H54 (cell line): ENCODE data around the gene CENPH.
"Not testable (repeated sequence)": the region's sequence is repeated elsewhere in the genome, so short reads cannot be mapped to it uniquely, and the experiment has no call there.

Experiments
- DNase-seq: peaks from one replicate; pipeline ENCODE4 v3.0.0; 2011; ENCODE audit warnings: low spot score, mixed read lengths; ENCODE audit not compliant: insufficient read length
- FAIRE-seq: peaks from 3 replicates; lab custom pipeline; 2011; peaks lifted over from hg19 to GRCh38; lab: Jason Lieb, UNC
- POLR2A ChIP-seq: IDR thresholded peaks from 2 replicates; pipeline ENCODE4 v1.6.1; 2011; ENCODE audit warnings: low read depth, mild to moderate bottlenecking, low read length

The CENPH gene, protein sequence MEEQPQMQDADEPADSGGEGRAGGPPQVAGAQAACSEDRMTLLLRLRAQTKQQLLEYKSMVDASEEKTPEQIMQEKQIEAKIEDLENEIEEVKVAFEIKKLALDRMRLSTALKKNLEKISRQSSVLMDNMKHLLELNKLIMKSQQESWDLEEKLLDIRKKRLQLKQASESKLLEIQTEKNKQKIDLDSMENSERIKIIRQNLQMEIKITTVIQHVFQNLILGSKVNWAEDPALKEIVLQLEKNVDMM

DNA sequence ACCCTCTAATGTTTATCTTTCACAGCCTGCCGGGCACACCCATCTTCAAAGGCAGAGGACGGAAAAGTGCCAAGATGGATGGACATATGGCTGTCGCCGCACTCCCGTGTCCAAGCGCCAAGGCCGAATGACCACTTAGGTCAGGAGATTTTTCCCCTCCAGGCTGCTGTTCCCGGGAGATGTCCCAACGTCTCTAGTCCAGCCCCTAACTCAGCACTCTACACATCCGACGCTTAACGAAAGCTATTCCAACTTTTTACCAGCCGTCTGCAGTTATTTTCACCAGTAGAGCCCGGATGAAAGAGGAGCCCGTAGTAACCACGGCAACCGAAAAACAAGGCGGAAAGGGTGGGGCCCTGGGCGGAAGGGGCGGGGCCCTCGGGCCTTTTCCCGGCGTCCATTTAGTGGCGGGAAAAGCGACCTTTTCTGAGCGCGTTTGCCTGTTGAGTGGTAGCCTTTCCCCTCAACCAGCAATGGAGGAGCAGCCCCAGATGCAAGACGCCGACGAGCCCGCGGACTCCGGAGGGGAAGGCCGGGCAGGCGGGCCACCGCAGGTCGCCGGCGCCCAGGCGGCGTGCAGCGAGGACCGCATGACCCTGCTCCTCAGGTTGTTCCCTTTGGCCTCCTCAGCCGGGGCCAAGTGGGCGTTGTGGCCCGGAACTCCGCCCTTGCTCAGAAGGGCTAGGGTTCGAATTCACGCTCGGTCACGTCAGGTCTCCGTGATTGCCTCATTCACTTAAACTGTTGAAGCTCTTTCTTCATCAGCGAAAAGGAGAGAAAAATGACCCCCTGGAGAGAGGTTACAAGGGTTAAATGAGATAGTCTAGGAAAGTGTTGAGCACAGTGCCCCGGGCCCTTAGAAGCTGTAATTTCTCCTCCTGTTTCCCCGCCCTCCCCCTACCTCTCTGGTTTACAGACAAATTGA lies at the start of gene CENPH:
Gene CENPH (plus strand): TSS at position 422 of the 925 bp plus-strand sequence. CDS start 52 bp downstream, at position 474.
- DNase-seq (peak; percentile 73), FAIRE-seq (no peak)
- TF ChIP-seq POLR2A: peak; percentile 48

DNA sequence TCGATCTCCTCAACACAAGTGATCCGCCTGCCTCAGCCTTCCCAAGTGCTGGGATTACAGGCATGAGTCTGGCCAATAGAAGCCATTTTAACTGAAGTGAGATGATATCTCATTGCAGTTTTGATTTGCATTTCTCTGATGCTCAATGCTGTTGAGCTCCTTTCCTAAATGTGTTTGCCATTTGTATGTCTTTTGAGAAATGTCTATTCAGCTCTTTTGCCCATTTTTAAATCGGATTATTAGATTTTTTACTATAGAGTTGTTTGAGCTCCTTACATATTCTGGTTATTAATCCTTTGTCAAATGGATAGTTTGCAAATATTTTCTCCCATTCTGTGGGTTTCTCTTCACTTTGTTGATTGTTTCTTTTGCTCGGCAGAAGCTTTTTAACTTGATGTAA lies 49.1 kb upstream of the CENPH start:
- not testable (repeated sequence) for FAIRE-seq, DNase-seq

DNA sequence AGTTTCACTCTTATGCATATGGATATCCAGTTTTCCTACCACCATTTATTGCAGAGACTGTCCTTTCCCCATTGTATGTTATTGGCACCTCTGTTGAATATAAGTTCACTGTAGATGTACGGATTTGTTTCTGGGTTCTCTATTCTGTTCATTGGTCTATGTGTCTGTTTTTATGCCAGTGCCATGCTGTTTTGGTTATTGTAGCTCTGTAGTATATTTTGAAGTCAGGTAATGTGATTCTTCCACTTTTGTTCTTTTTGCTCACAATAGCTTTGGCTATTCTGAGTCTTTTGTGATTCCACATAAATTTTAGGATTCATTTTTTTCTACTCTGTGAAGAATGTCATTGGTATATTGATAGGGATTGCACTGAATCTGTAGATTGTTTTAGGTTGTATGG lies 48.6 kb upstream of the CENPH start:
- FAIRE-seq: no peak
- no peak for TF ChIP-seq POLR2A
- no peak for DNase-seq

DNA sequence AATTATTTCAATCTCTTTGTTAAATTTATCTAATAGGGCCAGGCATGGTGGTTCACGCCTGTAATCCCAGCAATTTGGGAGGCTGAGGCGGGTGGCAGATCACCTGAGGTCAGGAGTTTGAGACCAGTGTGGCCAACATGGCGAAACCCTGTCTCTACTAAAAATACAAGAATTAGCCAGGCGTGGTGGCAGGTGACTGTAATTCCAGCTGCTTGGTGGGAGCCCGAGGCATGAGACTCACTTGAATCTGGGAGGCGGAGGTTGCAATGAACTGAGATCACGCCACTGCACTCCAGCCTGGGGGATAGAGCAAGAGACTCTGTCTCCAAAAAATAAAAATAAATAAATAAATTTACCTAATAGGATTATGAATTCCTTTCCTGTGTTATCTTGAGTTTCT lies 40.8 kb upstream of the CENPH start:
- FAIRE-seq: not testable (repeated sequence)

DNA sequence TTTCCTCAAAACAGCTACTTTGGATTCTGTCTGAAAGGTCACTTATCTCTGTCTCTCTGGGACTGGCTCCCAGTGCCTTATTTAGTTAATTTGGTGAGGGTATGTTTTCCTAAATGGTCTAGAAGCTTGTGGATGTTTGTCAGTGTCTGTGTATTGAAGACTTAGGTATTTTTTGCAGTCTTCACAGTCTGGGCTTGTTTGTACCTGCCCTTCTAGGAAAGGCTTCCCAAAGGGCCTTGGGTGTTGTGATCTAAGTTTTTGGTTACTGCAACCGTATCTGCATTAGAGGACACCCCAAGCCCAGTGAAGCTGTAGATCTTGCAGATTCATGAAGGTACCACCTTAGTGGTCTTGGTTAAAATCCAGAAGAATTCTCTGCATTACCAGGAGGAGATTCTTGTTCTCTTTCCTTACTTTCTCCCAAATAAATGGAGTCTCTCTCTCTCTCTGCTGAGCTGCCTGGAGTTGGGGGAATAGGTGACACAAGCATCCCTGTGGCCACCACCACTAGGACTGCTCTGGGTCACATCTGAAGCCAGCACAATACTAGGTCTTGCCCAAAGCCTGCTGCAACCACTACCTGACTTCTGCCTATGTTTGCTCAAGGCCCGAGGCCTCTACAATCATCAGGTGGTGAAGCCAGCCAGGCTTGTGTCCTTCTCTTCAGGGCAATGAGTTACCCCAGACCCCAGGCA lies 40.3 kb upstream of the CENPH start:
- no peak for TF ChIP-seq POLR2A
- DNase-seq: no peak
- FAIRE-seq: no peak

More for the DNA sequence above, 40.8 kb upstream of the CENPH start:
- not testable (repeated sequence) for DNase-seq

DNA sequence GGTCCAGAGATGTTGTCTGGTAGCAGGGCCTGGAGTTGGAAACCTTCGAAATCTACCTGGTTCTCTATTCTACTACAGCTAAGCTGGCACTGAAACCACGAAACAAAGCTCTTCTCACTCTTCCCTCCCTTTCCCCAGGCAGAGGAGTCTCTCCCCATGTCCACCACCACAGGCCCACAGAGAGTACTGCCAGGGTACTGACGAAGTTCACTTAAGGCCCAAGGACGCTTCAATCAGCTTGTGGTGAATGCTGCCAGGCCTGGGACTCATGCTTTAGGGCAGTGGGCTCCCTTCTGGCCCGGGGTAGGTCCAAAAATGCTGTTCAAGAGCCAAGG lies 39.7 kb upstream of the CENPH start:
- no peak for DNase-seq
- no peak for FAIRE-seq
- TF ChIP-seq POLR2A: no peak

DNA sequence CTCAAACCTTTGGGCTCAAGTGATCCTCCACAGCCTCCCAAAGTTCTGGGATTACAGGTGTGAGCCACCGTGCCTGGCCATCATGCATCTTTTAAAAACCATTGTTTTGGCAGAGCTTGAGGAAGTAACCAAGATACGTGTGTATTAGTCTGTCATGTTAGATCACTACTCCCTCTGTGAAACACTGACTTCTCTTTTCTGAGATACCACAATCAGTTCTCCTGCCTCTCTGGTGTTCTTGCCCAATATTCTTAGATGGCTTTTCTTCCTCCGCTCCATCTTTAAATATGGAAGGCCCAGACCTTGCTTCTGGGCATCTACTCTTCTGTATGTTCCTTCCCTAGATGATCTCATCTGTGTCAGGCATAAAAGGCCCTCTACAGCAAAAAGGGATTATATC lies 36.7 kb upstream of the CENPH start:
- TF ChIP-seq POLR2A: no peak
- FAIRE-seq: no peak
- DNase-seq: no peak

DNA sequence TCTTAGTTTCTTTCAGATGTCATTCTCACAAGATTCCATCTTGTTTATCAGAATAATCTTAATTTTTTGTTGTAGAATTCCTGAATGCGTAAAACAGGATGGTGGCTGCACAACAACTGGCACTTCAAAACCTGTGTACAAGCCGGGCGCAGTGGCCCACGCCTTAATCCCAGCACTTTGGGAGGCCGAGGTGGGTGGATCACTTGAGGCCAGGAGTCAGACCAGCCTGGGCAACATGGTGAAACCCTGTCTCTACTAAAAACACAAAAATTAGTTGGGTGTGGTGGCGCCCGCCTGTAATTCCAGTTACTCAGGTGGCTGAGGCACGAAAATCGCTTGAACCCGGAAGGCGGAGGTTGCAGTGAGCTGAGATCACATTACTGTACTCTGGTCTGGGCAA lies 32.9 kb upstream of the CENPH start:
- TF ChIP-seq POLR2A: no peak
- FAIRE-seq (no peak), DNase-seq (no peak)

DNA sequence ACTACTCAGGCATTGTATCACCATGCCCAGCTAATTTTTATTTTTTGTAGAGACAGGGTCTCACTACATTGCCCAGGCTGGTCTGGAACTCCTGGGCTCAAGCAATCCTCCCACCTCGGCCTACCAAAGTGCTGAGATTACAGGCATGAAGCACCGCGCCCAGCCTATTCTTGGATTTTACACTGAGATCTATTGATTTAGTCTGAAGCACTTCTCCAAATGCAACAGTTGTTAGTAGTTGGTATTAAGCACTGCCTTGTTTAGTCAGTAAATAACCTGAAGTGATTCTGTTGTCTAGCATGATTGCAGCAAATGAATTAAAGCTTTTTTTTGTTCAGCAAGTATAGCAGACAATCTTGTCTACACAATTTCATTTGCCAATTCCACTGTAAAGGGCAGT lies 31.3 kb upstream of the CENPH start:
- no peak for TF ChIP-seq POLR2A
- DNase-seq (no peak), FAIRE-seq (no peak)

DNA sequence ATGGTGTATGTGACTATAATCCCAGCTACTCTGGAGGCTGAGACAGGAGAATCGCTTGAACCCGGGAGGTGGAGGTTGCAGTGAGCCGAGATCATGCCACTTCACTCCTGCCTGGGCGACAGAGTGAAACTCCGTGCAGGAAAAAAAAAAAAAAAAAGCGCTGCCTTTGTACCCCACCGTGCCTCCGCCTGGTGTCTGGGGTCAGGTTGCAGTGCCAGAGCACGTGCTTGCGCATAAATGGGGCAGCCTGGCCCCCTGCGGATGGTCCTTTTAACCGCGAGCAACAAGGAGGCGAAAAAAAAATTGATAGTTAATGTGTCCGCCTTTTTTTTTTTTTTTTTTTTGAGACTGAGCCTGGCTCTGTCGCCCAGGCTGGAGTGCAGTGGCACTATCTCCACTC lies 28.7 kb upstream of the CENPH start:
- no peak for TF ChIP-seq POLR2A
- DNase-seq (no peak), FAIRE-seq (no peak)

DNA sequence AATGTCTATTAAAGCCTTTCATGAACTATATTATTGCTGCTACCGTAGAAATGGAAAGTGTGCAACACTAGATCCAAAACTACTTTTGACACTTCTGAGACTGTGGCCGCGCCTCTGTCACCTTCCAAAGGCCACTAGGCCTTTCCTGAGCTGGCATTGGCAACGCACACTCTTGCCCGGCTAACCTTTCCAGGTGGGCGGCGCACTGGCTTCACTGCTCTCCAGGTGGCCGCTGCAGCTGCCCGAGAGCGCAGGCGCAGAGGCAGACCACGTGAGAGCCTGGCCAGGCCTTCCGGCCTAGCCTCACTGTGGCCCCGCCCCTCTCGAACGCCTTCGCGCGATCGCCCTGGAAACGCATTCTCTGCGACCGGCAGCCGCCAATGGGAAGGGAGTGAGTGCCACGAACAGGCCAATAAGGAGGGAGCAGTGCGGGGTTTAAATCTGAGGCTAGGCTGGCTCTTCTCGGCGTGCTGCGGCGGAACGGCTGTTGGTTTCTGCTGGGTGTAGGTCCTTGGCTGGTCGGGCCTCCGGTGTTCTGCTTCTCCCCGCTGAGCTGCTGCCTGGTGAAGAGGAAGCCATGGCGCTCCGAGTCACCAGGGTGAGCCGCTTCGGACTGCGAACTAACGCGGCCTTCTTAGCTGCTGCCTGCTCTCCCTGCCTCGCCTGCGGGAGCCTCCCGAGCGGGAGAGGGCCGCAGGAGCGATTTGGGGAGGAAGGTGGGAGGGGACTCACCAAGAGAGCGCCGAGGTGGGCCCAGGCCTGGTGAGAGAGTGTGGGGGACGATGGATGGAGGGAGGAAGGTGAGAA lies 22.5 kb upstream of the CENPH start, which contains the start of gene CCNB1:
Gene CCNB1 (plus strand): TSS at position 465 of the 807 bp plus-strand sequence. CDS start 113 bp downstream, at position 578.
- peak; percentile 98 for DNase-seq
- FAIRE-seq: peak; percentile 94
- TF ChIP-seq POLR2A: peak; percentile 59

DNA sequence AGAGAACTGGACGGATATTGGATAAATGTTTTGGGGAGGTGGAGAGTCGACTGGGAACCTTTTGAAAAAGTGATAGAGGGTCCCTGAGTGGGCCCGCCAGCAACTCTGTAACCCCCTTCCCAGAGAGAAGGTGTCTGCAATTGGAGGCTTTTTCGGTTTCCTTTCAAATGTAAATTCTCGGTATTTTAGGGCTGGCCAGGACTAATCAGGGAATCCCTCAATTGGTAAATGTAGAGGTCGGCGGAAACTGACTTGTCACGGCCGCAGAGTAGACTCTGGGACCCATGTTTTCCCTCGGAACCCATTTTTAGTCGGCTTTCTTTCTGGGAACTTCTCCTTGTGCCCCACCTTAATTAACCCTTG lies 21.9 kb upstream of the CENPH start:
- FAIRE-seq (no peak), DNase-seq (no peak)
- no peak for TF ChIP-seq POLR2A

DNA sequence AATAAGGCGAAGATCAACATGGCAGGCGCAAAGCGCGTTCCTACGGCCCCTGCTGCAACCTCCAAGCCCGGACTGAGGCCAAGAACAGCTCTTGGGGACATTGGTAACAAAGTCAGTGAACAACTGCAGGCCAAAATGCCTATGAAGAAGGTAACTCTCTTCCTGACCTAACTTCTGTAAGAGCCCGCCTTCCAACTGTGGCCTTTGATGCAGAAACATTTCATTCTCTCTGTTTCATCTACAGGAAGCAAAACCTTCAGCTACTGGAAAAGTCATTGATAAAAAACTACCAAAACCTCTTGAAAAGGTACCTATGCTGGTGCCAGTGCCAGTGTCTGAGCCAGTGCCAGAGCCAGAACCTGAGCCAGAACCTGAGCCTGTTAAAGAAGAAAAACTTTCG lies 21.5 kb upstream of the CENPH start:
- TF ChIP-seq POLR2A: no peak
- DNase-seq: no peak
- FAIRE-seq: no peak

DNA sequence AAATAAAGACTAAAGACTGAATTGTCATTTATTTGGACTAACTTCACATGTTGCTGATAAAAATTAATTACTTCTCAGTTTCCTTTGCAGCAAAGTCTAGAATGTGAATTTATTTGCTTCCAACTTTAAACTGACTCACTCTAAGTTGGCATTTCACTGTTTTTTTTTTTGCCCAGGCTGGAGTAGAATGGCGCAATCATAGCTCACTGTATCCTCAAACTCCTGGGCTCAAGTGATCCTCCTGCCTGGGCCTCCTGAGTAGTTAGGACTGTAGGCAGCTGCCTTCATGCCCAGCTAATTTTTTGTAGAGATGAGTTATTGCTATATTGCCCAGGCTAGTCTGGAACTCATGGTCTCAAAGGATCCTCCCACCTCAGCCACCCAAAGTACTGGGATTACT lies 18.9 kb upstream of the CENPH start:
- FAIRE-seq (no peak), DNase-seq (no peak)
- no peak for TF ChIP-seq POLR2A
